Nephron (organoid): ENCODE data around the gene HNF1B.

Experiments
- H3K27ac Mint-ChIP-seq, 3 experiments: 2 replicates each; pipeline ENCODE4 v1.8.0; 2020; ENCODE audit warnings: mixed read lengths in 3 of 3, mild to moderate bottlenecking in 2 of 3, moderate library complexity in 1 of 3
- H3K27me3 Mint-ChIP-seq: 2 replicates; pipeline ENCODE4 v1.8.0; 2021; ENCODE audit warnings: low read depth, mild to moderate bottlenecking, moderate library complexity, mixed read lengths
- H3K36me3 Mint-ChIP-seq: 2 replicates; pipeline ENCODE4 v1.8.0; 2020; ENCODE audit warnings: low read depth, mixed read lengths
- H3K4me1 Mint-ChIP-seq: 2 replicates; pipeline ENCODE4 v1.8.0; 2020; ENCODE audit warnings: mixed read lengths
- H3K4me3 Mint-ChIP-seq, 3 experiments: 2 replicates each; pipeline ENCODE4 v1.8.0; 2020; ENCODE audit warnings: mild to moderate bottlenecking in 3 of 3, mixed read lengths in 3 of 3, moderate library complexity in 2 of 3
- H3K9me3 Mint-ChIP-seq: 2 replicates; pipeline ENCODE4 v1.8.0; 2020; ENCODE audit warnings: mixed read lengths
- CTCF ChIP-seq, 3 experiments: fragments of 200-600 bp; sonication (generic); IDR thresholded peaks; one replicate each; pipeline ENCODE4 v1.5.0; 2021; ENCODE audit warnings: antibody characterized with exemption in 3 of 3; ENCODE audit not compliant: unreplicated experiment in 3 of 3

Gene HNF1B

GRCh38 chr17:37698132-37698910 lies 46.5 kb downstream of the HNF1B start:
- no peak for TF ChIP-seq CTCF (IDR thresholded peaks at IDR 0.05; ENCODE audit: unreplicated experiment in 3 of 3)
- H3K27me3 Mint-ChIP-seq: peaks cover 15% of the 10 kb centered on the region
- H3K27ac Mint-ChIP-seq: peak overlapping the region in 1 of 3 experiments; percentile 63
- H3K9me3 Mint-ChIP-seq: no peaks in the 10 kb centered on the region
- no peak overlapping the region for H3K4me3 Mint-ChIP-seq
- H3K4me1 Mint-ChIP-seq: peaks cover 29% of the 10 kb centered on the region
- H3K36me3 Mint-ChIP-seq: peaks cover 50% of the 10 kb centered on the region

- no peak overlapping the region for H3K4me3 Mint-ChIP-seq
- H3K36me3 Mint-ChIP-seq: peaks cover 50% of the 10 kb centered on the region
- peak overlapping the region in 1 of 3 experiments; percentile 63 for H3K27ac Mint-ChIP-seq
- H3K9me3 Mint-ChIP-seq: no peaks in the 10 kb centered on the region
- no peak for TF ChIP-seq CTCF (IDR thresholded peaks at IDR 0.05; ENCODE audit: unreplicated experiment in 3 of 3)
- peaks cover 29% of the 10 kb centered on the region for H3K4me1 Mint-ChIP-seq
- peaks cover 15% of the 10 kb centered on the region for H3K27me3 Mint-ChIP-seq
Observed at GRCh38 chr17:37697381-37697780, 47.5 kb downstream of the HNF1B start.

- TF ChIP-seq CTCF (IDR thresholded peaks at IDR 0.05; ENCODE audit: unreplicated experiment in 3 of 3): no peak
- Mint-ChIP-seq H3K9me3 (no peaks in the 10 kb centered on the region), H3K4me3 (no peak overlapping the region)
Observed at GRCh38 chr17:37696366-37696765, 48.5 kb downstream of the HNF1B start.

GRCh38 chr17:37695726-37696125 lies 49.1 kb downstream of the HNF1B start:
- peaks cover 49% of the 10 kb centered on the region for H3K36me3 Mint-ChIP-seq
- no peak overlapping the region for H3K4me3 Mint-ChIP-seq
- no peak for TF ChIP-seq CTCF (IDR thresholded peaks at IDR 0.05; ENCODE audit: unreplicated experiment in 3 of 3)
- H3K27me3 Mint-ChIP-seq: peaks cover 12% of the 10 kb centered on the region
- peak overlapping the region in 2 of 3 experiments; percentile 53 to 84 for H3K27ac Mint-ChIP-seq
- H3K9me3 Mint-ChIP-seq: no peaks in the 10 kb centered on the region
- H3K4me1 Mint-ChIP-seq: peaks cover 25% of the 10 kb centered on the region

More at GRCh38 chr17:37696366-37696765, 48.5 kb downstream of the HNF1B start:
- Mint-ChIP-seq H3K27ac (peak overlapping the region in 1 of 3 experiments; percentile 63), H3K4me1 (peaks cover 29% of the 10 kb centered on the region), H3K36me3 (peaks cover 49% of the 10 kb centered on the region), H3K27me3 (peaks cover 16% of the 10 kb centered on the region)

- TF ChIP-seq CTCF (IDR thresholded peaks at IDR 0.05; ENCODE audit: unreplicated experiment in 3 of 3): no peak
- Mint-ChIP-seq H3K4me1 (peaks cover 24% of the 10 kb centered on the region), H3K4me3 (no peak overlapping the region), H3K27ac (peak overlapping the region; percentile 9 to 90 (median 17)), H3K36me3 (peaks cover 50% of the 10 kb centered on the region), H3K9me3 (no peaks in the 10 kb centered on the region), H3K27me3 (peaks cover 12% of the 10 kb centered on the region)
Observed at GRCh38 chr17:37694734-37695133, 50.1 kb downstream of the HNF1B start.

- Mint-ChIP-seq H3K27ac (peak overlapping the region in 1 of 3 experiments; percentile 81), H3K4me3 (no peak overlapping the region), H3K4me1 (peaks cover 15% of the 10 kb centered on the region), H3K36me3 (peaks cover 42% of the 10 kb centered on the region), H3K9me3 (no peaks in the 10 kb centered on the region), H3K27me3 (peaks cover 4% of the 10 kb centered on the region)
- TF ChIP-seq CTCF (IDR thresholded peaks at IDR 0.05; ENCODE audit: unreplicated experiment in 3 of 3): no peak
Observed at GRCh38 chr17:37693328-37693727, 51.5 kb downstream of the HNF1B start.
